ENCODE results near the gene ANTXR1. TPM values are rescaled to one million over a fixed set of nuclear protein-coding genes. Genes with fewer than 3 reads are reported as not detected.

Gene ANTXR1
- total and polyA plus RNA-seq, 11 donors, result 5.8 to 75.2 (median 23.3) TPM

GRCh38 chr2:69279931-69280681, 267.1 kb downstream of the ANTXR1 start:
- 77 to 82% (median 80%) methylated on average over 9 of the region's 9 CpGs for whole genome bisulfite sequencing, 4 donors
- H3K27me3 ChIP-seq, result no peaks in the 10 kb centered on the region
- intact Hi-C loops (cut with DNase I), result no loop called here
- no peak overlapping the region for H3K4me3 ChIP-seq
- ATAC-seq (peak in 1 of 4 donors; percentile 32), DNase-seq (no peak)
- TF ChIP-seq CTCF (IDR thresholded peaks at IDR 0.05), result no peak
- TF ChIP-seq POLR2A (IDR thresholded peaks at IDR 0.05), result no peak
- no peak overlapping the region for H3K27ac ChIP-seq
- no peaks in the 10 kb centered on the region for H3K4me1 ChIP-seq
- H3K9me3 ChIP-seq, result no peaks in the 10 kb centered on the region
- no peaks in the 10 kb centered on the region for H3K36me3 ChIP-seq

- Histone ChIP-seq H3K27me3 (no peaks in the 10 kb centered on the region), H3K9me3 (no peaks in the 10 kb centered on the region), H3K36me3 (no peaks in the 10 kb centered on the region), H3K27ac (no peak overlapping the region), H3K4me1 (no peaks in the 10 kb centered on the region), H3K4me3 (no peak overlapping the region)
- WGBS, 4 donors, result 95 to 98% (median 97%) methylated on average over 3 to 4 of the region's 4 CpGs
- DNase-seq (no peak), ATAC-seq (no peak)
- TF ChIP-seq CTCF (IDR thresholded peaks at IDR 0.05), result no peak
- no peak for TF ChIP-seq POLR2A (IDR thresholded peaks at IDR 0.05)
- intact Hi-C loops (cut with DNase I), result no loop called here
Observed at GRCh38 chr2:69280796-69281412, 267.9 kb downstream of the ANTXR1 start.

GRCh38 chr2:69285379-69285894, 272.5 kb downstream of the ANTXR1 start:
- TF ChIP-seq POLR2A (IDR thresholded peaks at IDR 0.05), result no peak
- no peak for TF ChIP-seq CTCF (IDR thresholded peaks at IDR 0.05)
- H3K4me3 ChIP-seq, result no peak overlapping the region
- 70 to 77% (median 72%) methylated on average over 3 of the region's 3 CpGs for WGBS, 4 donors
- no peaks in the 10 kb centered on the region for H3K36me3 ChIP-seq
- H3K27me3 ChIP-seq, result no peaks in the 10 kb centered on the region
- no peak for ATAC-seq
- peaks cover 0 to under 1% (median 0%) of the 10 kb centered on the region in 12 donors for H3K4me1 ChIP-seq
- intact Hi-C loops (cut with DNase I), result no loop called here
- no peaks in the 10 kb centered on the region for H3K9me3 ChIP-seq
- H3K27ac ChIP-seq, result no peak overlapping the region
- DNase-seq, result no peak

GRCh38 chr2:69287544-69287943, 274.6 kb downstream of the ANTXR1 start:
- intact Hi-C loops (cut with DNase I), result no loop called here
- ATAC-seq (no peak), DNase-seq (no peak)
- H3K36me3 ChIP-seq, result no peaks in the 10 kb centered on the region
- no peaks in the 10 kb centered on the region for H3K27me3 ChIP-seq
- H3K9me3 ChIP-seq, result no peaks in the 10 kb centered on the region
- H3K4me3 ChIP-seq, result no peak overlapping the region
- peaks cover 0 to 20% (median 6%) of the 10 kb centered on the region in 12 donors for H3K4me1 ChIP-seq
- no peak overlapping the region for H3K27ac ChIP-seq
- 81 to 89% (median 87%) methylated on average over 5 of the region's 5 CpGs for WGBS, 4 donors
- no peak for TF ChIP-seq CTCF (IDR thresholded peaks at IDR 0.05)
- TF ChIP-seq POLR2A (IDR thresholded peaks at IDR 0.05), result no peak
